GM19468 (cell line): ENCODE data around the gene TAF7.
"Not testable (repeated sequence)": the region's sequence is repeated elsewhere in the genome, so short reads cannot be mapped to it uniquely, and the experiment has no call there.

Source experiments
- ATAC-seq: cut with Tn5 transposase; IDR thresholded peaks from one replicate; pipeline ENCODE4 v1.9.1; 2021; ENCODE audit warnings: mild to moderate bottlenecking, moderate library complexity, moderate number of reproducible peaks; ENCODE audit not compliant: unreplicated experiment; ENCODE audit errors: extremely low read depth

TAF7 gene

DNA sequence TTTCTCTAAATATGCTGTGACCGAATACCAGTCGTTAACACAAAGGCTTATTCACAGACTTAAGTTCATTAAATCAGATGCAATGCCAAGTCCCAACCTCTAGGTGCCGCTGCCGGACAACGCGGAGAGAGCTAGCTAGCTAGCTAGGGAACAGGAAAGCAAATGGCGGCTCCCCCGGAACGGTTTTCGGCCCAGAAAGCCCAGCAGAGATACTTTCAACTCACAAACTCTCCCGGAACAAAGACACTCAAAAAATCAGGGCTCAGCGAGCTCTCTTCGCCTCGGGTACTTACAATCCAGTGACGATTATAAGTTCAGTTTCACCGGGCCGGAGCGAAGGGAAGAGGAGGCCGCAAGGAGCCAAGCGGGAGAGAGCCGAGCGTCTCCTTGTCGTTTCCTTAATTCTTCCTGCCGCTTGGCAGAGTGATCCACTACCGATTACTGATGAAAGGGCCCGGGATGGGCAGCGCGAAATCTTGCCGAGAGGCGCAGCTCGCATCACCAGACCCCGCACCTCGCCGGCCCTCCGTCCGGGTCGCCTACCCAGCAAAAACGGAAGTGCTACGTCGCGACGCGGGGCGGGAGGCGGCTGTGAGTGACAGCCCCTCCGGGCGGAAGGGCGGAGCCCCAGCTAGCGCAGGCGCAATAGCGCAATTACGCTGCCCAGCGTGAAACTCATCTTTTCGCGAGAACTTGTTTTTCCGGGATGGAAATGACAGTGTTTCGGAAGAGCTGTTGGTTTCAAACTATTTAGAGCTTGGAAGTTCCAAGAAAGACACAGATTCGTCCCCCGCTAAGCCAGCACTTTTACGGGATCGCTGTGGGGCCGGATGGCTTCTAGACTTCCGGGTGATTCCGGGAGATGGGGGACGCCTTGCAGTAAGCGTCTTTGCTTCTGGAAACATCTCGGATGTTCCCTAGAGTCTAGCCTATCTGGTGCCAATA lies at the start of gene TAF7:
Gene TAF7 (minus strand): TSS at position 560 of the 945 bp plus-strand sequence. CDS start 740 bp downstream, outside the sequence.
- peak; percentile 96 for ATAC-seq

DNA sequence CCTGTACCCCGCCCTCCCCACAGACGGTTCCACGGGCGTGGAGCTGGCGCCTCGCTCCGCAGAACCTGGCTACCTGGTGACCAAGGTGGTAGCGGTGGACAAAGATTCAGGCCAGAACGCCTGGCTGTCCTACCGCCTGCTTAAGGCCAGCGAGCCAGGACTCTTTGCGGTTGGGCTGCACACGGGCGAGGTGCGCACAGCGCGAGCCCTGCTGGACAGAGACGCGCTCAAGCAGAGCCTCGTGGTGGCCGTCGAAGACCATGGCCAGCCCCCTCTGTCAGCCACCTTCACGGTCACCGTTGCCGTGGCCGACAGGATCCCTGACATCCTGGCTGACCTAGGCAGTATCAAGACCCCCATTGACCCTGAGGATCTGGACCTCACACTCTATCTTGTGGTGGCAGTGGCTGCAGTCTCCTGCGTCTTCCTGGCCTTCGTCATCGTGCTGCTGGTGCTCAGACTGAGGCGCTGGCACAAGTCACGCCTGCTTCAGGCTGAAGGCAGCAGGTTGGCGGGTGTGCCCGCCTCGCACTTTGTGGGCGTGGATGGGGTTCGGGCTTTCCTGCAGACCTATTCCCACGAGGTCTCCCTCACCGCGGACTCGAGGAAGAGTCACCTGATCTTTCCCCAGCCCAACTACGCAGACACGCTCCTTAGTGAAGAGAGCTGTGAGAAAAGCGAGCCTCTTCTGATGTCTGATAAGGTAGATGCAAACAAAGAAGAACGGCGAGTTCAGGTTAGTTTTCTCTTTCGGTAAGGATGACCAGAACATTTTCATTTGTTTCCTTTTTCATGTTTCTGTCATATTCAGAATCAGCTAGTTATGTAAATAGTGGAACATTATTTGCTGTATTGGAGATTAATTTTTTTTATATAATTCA lies 45.7 kb upstream of the TAF7 start:
- no peak for ATAC-seq

DNA sequence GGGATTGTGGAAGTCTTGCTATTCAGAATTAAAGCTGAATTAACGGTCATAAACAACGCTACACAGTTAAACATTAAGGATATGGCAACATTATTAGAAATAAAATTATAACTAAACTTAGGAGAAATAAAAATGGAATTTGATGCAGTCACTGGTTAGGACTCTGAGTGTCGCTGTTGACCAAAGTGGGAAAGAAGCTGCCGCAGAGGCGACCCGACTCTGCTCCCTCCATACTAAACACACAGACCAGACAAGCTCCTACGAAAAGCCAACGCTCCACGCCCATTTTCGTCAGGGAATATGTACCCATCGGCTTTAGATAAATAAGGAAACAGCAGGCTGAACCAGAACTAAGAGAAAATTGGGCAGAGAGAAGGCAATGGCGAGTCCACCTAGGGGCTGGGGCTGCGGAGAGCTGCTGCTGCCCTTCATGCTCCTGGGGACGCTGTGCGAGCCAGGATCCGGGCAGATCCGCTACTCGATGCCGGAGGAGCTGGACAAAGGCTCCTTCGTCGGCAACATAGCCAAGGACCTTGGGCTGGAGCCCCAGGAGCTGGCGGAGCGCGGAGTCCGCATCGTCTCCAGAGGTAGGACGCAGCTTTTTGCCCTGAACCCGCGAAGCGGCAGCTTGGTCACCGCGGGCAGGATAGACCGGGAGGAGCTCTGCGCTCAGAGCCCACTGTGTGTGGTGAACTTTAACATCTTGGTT lies 43.5 kb upstream of the TAF7 start, which contains the start of gene PCDHGA5:
Gene PCDHGA5 (plus strand): TSS at position 211 of the 709 bp plus-strand sequence. CDS start 169 bp downstream, at position 380.
- ATAC-seq: no peak

DNA sequence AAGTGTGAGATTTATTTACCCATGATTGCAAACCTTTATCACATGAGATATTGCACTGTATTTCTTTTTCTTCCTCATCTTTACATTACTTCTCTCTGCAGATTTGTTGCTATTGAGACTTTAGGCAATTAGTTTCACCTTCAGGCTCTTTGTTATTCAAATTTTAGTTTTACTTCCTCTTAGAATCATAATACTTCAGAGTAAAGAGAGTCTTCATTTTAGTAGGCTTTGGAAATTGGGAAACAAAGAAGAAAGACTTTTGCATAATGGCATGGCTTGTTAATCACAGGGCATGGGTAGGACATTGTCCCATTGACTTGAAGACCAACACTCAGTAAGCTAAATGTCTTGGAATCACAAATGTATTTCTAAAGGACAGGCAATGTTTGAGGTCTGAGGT lies 42.1 kb upstream of the TAF7 start:
- no peak for ATAC-seq

GRCh38 chr5:141360685-141361084 lies 40.1 kb upstream of the TAF7 start:
- no peak for ATAC-seq

DNA sequence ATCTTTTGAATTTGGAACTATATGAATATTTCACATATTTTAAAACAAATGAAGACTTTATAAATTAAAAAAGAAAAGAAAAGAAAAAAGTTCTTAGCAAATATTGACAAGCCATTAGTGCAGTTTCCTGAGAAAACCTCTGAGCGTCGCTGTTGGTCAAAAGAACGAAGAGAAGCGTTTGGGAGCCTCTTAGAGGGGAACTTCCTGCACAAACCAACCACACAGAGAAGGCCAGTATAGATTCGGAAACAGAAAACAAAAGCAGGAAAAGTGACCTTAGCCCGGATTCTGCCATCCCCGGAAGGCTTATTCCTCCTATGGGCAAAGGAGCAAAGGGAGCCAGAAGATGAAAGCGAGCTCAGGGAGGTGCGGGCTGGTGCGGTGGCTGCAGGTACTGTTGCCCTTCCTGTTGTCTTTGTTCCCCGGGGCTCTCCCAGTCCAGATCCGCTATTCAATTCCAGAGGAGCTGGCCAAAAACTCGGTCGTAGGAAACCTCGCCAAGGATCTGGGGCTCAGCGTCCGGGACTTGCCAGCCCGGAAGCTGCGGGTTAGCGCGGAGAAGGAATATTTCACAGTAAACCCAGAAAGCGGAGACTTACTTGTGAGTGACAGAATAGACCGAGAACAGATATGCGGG lies 39.3 kb upstream of the TAF7 start, which contains the start of gene PCDHGB2:
Gene PCDHGB2 (plus strand): TSS at position 205 of the 637 bp plus-strand sequence. CDS start 142 bp downstream, at position 347.
- no peak for ATAC-seq

- ATAC-seq: no peak
These were observed 36.4 kb upstream of the TAF7 start for GRCh38 chr5:141356950-141357349.

GRCh38 chr5:141356133-141356532 lies 35.5 kb upstream of the TAF7 start:
- ATAC-seq: no peak

DNA sequence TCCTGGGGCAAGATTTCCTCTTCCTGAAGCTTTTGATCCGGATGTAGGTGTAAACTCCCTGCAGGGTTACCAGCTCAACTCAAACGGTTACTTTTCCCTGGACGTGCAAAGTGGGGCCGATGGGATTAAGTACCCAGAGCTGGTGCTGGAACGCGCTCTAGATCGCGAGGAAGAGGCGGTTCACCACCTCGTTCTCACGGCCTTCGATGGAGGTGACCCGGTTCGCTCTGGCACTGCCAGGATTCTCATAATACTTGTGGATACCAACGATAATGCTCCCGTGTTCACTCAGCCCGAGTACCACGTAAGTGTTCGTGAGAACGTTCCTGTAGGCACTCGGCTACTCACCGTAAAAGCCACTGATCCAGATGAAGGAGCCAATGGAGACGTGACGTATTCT lies 35.1 kb upstream of the TAF7 start:
- ATAC-seq: no peak

DNA sequence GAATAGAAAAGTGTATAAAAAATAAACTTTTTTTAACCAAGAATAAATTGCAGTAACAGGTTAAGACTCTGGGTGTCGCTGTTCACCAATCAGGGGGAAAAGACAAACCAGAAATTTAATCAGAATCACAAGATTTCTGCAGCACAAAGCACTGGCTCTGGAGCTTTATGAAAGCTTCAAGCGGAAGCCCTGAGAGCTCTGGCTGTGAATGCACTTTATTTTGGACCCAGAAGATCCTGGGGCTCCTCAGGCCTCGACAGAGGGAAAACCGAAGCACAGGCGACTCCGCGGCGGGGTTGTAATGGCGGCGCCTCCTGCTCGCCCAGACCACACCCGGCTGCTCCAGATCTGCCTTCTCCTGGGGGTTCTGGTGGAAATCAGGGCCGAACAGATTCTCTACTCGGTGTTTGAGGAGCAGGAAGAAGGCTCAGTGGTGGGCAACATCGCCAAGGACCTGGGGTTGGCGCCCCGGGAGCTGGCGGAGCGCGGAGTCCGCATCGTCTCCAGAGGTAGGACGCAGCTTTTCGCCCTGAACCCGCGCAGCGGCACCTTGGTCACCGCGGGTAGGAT lies 34.4 kb upstream of the TAF7 start, which contains the start of gene PCDHGA4:
Gene PCDHGA4 (plus strand): TSS at position 122 of the 570 bp plus-strand sequence. CDS start 87 bp downstream, at position 209.
- ATAC-seq: no peak

- no peak for ATAC-seq
These were observed 31.0 kb upstream of the TAF7 start for GRCh38 chr5:141351591-141351990.

GRCh38 chr5:141349917-141350619 lies 29.5 kb upstream of the TAF7 start, which contains the start of gene PCDHGB1:
Gene PCDHGB1 (plus strand): TSS chr5:141350099. CDS start chr5:141350261, 162 bp downstream.
- ATAC-seq: no peak

DNA sequence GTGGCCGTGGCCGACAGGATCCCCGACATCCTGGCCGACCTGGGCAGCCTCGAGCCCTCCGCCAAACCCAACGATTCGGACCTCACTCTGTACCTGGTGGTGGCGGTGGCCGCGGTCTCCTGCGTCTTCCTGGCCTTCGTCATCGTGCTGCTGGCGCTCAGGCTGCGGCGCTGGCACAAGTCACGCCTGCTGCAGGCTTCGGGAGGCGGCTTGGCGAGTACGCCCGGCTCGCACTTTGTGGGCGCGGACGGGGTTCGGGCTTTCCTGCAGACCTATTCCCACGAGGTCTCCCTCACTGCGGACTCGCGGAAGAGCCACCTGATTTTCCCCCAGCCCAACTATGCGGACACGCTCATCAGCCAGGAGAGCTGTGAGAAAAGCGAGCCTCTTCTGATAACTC lies 25.4 kb upstream of the TAF7 start:
- ATAC-seq: not testable (repeated sequence)

DNA sequence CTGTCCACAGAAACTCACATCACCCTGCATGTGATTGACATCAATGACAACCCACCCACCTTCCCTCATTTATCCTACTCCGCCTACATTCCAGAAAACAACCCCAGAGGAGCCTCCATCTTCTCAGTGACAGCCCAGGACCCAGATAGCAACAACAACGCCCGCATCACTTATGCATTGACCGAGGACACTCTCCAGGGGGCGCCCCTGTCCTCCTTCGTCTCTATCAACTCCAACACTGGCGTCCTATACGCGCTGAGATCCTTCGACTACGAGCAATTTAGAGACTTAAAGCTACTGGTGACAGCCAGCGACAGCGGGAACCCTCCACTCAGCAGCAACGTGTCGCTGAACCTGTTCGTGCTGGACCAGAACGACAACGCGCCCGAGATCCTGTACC lies 24.7 kb upstream of the TAF7 start:
- no peak for ATAC-seq

DNA sequence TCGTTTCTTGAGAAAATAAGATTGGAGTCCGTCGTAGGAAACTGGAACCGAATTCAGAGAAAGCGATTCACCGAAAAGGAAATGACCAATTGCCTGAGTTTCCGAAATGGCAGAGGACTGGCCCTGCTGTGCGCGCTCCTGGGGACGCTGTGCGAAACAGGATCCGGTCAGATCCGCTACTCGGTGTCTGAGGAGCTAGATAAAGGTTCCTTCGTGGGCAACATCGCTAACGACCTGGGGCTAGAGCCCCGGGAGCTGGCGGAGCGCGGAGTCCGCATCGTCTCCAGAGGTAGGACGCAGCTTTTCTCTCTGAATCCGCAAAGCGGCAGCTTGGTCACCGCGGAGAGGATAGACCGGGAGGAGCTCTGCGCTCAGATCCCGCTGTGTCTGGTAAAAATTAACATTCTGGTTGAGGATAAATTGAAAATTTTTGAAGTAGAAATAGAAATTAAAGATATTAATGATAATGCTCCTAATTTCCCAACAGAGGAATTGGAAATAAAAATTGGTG lies 23.4 kb upstream of the TAF7 start:
- ATAC-seq: no peak

DNA sequence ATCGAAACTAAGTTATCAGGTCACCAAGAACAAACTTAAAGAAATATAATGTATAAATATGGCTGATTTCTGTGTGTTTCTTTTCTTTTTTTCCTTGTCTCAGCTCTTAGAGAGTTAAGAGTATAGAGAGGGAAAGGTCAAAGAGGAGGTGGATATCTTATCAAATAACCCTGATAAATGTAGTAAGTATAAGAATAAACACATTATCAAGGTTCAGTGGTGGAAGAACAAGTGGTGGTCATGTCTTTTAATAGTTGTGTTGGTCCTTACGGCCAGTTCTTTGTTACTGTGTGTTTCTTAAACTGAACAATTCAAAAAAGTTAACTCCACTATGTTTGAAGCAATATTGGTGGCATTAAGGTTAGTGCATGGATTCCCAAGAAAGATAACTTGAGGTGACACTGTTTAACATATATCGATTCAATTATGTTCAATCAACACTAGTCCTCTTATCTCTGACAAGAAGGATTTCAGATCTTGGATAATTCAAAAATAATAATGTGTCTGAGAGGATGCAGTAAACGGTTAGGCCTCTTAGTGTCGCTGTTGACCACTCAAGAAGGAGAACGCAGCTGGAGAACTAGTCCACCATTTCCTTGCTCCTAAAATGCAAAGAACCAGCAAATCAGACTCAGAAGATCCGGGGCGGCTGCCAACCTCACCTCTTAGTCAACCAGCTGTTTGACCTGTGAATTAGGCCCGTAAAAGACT lies 22.8 kb upstream of the TAF7 start, which contains the start of gene PCDHGA3:
Gene PCDHGA3 (plus strand): TSS at position 588 of the 711 bp plus-strand sequence. CDS start 205 bp downstream, outside the sequence.
- ATAC-seq: no peak

DNA sequence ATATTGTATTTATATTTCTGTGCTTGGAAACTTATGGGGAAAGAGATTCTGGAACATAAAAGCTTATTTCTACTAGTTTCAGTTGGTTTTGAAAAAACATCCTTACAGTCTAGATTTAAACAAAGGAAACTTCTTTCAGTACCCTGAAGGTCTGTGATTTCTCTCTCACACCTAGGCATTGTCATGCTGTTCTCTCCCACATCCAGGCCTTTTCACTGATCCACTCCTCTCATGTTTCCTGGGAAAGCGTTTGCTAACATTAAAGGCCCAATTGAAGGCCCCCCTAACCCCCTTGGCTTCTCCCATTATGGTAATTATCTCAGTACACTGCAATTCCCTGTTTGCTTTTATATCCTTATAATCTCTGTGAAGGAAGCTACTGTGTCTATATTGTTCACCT lies 22.2 kb upstream of the TAF7 start:
- ATAC-seq: no peak
